Measurements from ENCODE around the gene SMTNL2.

The SMTNL2 gene

GRCh38 chr17:4587195-4587594, 2.9 kb downstream of the SMTNL2 start:
- no peaks in the 10 kb centered on the region for H3K36me3 ChIP-seq (ENCODE audit: control insufficient read depth in 1 of 2, insufficient read depth in 2 of 2, low read depth in 1 of 2, low read length in 2 of 2)
- no peak overlapping the region for H2AK5ac ChIP-seq (ENCODE audit: low read length, severe bottlenecking)
- H2BK5ac ChIP-seq (ENCODE audit: low read depth, low read length, poor library complexity, severe bottlenecking) = no peak overlapping the region
- no peaks in the 10 kb centered on the region for H3K79me1 ChIP-seq (replicated peaks; ENCODE audit: low read length, poor library complexity, severe bottlenecking)
- H2BK12ac ChIP-seq (ENCODE audit: low read length in 2 of 2) = peak overlapping the region in 1 of 2 experiments; percentile 64
- H3K23ac ChIP-seq (ENCODE audit: low read length in 2 of 2) = no peak overlapping the region
- H3K4me1 ChIP-seq (ENCODE audit: control insufficient read depth, insufficient read depth, low read depth, low read length) = peaks cover 36% of the 10 kb centered on the region
- H4K8ac ChIP-seq (ENCODE audit: low read length) = no peak overlapping the region
- H3K27me3 ChIP-seq (ENCODE audit: control insufficient read depth in 1 of 2, insufficient read depth in 1 of 2, low read length in 2 of 2) = peaks cover 66 to 84% of the 10 kb centered on the region in 2 experiments
- no peak overlapping the region for H2AFZ ChIP-seq (ENCODE audit: low read depth, low read length)
- WGBS = 84% methylated on average over 7 of the region's 7 CpGs
- no peak overlapping the region for H3K4me3 ChIP-seq (ENCODE audit: insufficient read depth in 1 of 2, low read depth in 1 of 2, low read length in 2 of 2)
- H3K9ac ChIP-seq (ENCODE audit: low read length) = no peak overlapping the region
- H4K91ac ChIP-seq (ENCODE audit: low read length) = no peak overlapping the region
- H3K9me3 ChIP-seq (ENCODE audit: control insufficient read depth, low read length) = no peaks in the 10 kb centered on the region
- no peak overlapping the region for H3K18ac ChIP-seq (ENCODE audit: low read depth in 1 of 2, low read length in 2 of 2)
- no peak overlapping the region for H3K4me2 ChIP-seq (ENCODE audit: low read length, poor library complexity, severe bottlenecking)
- H2BK15ac ChIP-seq (ENCODE audit: low read depth, poor library complexity, severe bottlenecking) = no peak overlapping the region
- H3K4ac ChIP-seq (ENCODE audit: low read depth in 1 of 2, low read length in 2 of 2) = no peak overlapping the region
- no peak overlapping the region for H2BK120ac ChIP-seq (ENCODE audit: low read depth, low read length)
- DNase-seq = no peak
- peak overlapping the region in 1 of 2 experiments; percentile 2 for H3K14ac ChIP-seq (ENCODE audit: low read length in 2 of 2)
- no peak overlapping the region for H3K27ac ChIP-seq (ENCODE audit: low read length, poor library complexity, severe bottlenecking)

GRCh38 chr17:4587803-4588202, 3.5 kb downstream of the SMTNL2 start:
- Histone ChIP-seq H3K36me3 (ENCODE audit: control insufficient read depth in 1 of 2, insufficient read depth in 2 of 2, low read depth in 1 of 2, low read length in 2 of 2) (no peaks in the 10 kb centered on the region), H2BK15ac (ENCODE audit: low read depth, poor library complexity, severe bottlenecking) (peak overlapping the region; percentile 84), H3K4me1 (ENCODE audit: control insufficient read depth, insufficient read depth, low read depth, low read length) (peaks cover 35% of the 10 kb centered on the region), H3K4ac (ENCODE audit: low read depth in 1 of 2, low read length in 2 of 2) (no peak overlapping the region), H3K4me3 (ENCODE audit: insufficient read depth in 1 of 2, low read depth in 1 of 2, low read length in 2 of 2) (no peak overlapping the region), H3K4me2 (ENCODE audit: low read length, poor library complexity, severe bottlenecking) (no peak overlapping the region), H3K9me3 (ENCODE audit: control insufficient read depth, low read length) (no peaks in the 10 kb centered on the region), H3K27me3 (ENCODE audit: control insufficient read depth in 1 of 2, insufficient read depth in 1 of 2, low read length in 2 of 2) (peaks cover 61 to 78% of the 10 kb centered on the region in 2 experiments), H2BK12ac (ENCODE audit: low read length in 2 of 2) (no peak overlapping the region), H3K14ac (ENCODE audit: low read length in 2 of 2) (no peak overlapping the region), H3K23ac (ENCODE audit: low read length in 2 of 2) (no peak overlapping the region), H3K9ac (ENCODE audit: low read length) (no peak overlapping the region), H2BK120ac (ENCODE audit: low read depth, low read length) (no peak overlapping the region), H4K8ac (ENCODE audit: low read length) (no peak overlapping the region), H4K91ac (ENCODE audit: low read length) (no peak overlapping the region), H3K18ac (ENCODE audit: low read depth in 1 of 2, low read length in 2 of 2) (no peak overlapping the region), H3K79me1 (replicated peaks; ENCODE audit: low read length, poor library complexity, severe bottlenecking) (no peaks in the 10 kb centered on the region), H2BK5ac (ENCODE audit: low read depth, low read length, poor library complexity, severe bottlenecking) (no peak overlapping the region), H3K27ac (ENCODE audit: low read length, poor library complexity, severe bottlenecking) (no peak overlapping the region), H2AK5ac (ENCODE audit: low read length, severe bottlenecking) (no peak overlapping the region), H2AFZ (ENCODE audit: low read depth, low read length) (no peak overlapping the region)
- 26% methylated on average over 7 of the region's 9 CpGs for WGBS
- DNase-seq = peak; percentile 24

GRCh38 chr17:4588391-4588790, 4.1 kb downstream of the SMTNL2 start:
- Histone ChIP-seq H4K91ac (ENCODE audit: low read length) (no peak overlapping the region), H3K23ac (ENCODE audit: low read length in 2 of 2) (no peak overlapping the region), H2BK5ac (ENCODE audit: low read depth, low read length, poor library complexity, severe bottlenecking) (no peak overlapping the region), H3K4me1 (ENCODE audit: control insufficient read depth, insufficient read depth, low read depth, low read length) (peaks cover 35% of the 10 kb centered on the region), H3K27ac (ENCODE audit: low read length, poor library complexity, severe bottlenecking) (no peak overlapping the region), H3K9me3 (ENCODE audit: control insufficient read depth, low read length) (no peaks in the 10 kb centered on the region), H3K18ac (ENCODE audit: low read depth in 1 of 2, low read length in 2 of 2) (no peak overlapping the region), H2BK120ac (ENCODE audit: low read depth, low read length) (peak overlapping the region; percentile 35), H3K79me1 (replicated peaks; ENCODE audit: low read length, poor library complexity, severe bottlenecking) (no peaks in the 10 kb centered on the region), H2AK5ac (ENCODE audit: low read length, severe bottlenecking) (no peak overlapping the region), H3K27me3 (ENCODE audit: control insufficient read depth in 1 of 2, insufficient read depth in 1 of 2, low read length in 2 of 2) (peaks cover 55 to 75% of the 10 kb centered on the region in 2 experiments), H3K4me3 (ENCODE audit: insufficient read depth in 1 of 2, low read depth in 1 of 2, low read length in 2 of 2) (no peak overlapping the region), H3K4ac (ENCODE audit: low read depth in 1 of 2, low read length in 2 of 2) (no peak overlapping the region), H3K14ac (ENCODE audit: low read length in 2 of 2) (no peak overlapping the region), H4K8ac (ENCODE audit: low read length) (no peak overlapping the region), H2AFZ (ENCODE audit: low read depth, low read length) (no peak overlapping the region), H2BK12ac (ENCODE audit: low read length in 2 of 2) (peak overlapping the region in 1 of 2 experiments; percentile 43), H3K36me3 (ENCODE audit: control insufficient read depth in 1 of 2, insufficient read depth in 2 of 2, low read depth in 1 of 2, low read length in 2 of 2) (no peaks in the 10 kb centered on the region), H2BK15ac (ENCODE audit: low read depth, poor library complexity, severe bottlenecking) (peak overlapping the region; percentile 58), H3K9ac (ENCODE audit: low read length) (no peak overlapping the region), H3K4me2 (ENCODE audit: low read length, poor library complexity, severe bottlenecking) (no peak overlapping the region)
- WGBS = 83% methylated on average over 11 of the region's 11 CpGs
- DNase-seq = no peak

- H2BK12ac ChIP-seq (ENCODE audit: low read length in 2 of 2) = peak overlapping the region in 1 of 2 experiments; percentile 43
- no peak overlapping the region for H3K9ac ChIP-seq (ENCODE audit: low read length)
- no peak for DNase-seq
Measured at GRCh38 chr17:4588898-4589625, 4.7 kb downstream of the SMTNL2 start.

More at GRCh38 chr17:4588898-4589625, 4.7 kb downstream of the SMTNL2 start:
- no peak overlapping the region for H3K4ac ChIP-seq (ENCODE audit: low read depth in 1 of 2, low read length in 2 of 2)
- H4K8ac ChIP-seq (ENCODE audit: low read length) = no peak overlapping the region
- no peak overlapping the region for H3K14ac ChIP-seq (ENCODE audit: low read length in 2 of 2)
- 86% methylated on average over 21 of the region's 22 CpGs for WGBS
- no peak overlapping the region for H2AFZ ChIP-seq (ENCODE audit: low read depth, low read length)
- no peak overlapping the region for H3K27ac ChIP-seq (ENCODE audit: low read length, poor library complexity, severe bottlenecking)
- peak overlapping the region in 1 of 2 experiments; percentile 9 for H3K4me3 ChIP-seq (ENCODE audit: insufficient read depth in 1 of 2, low read depth in 1 of 2, low read length in 2 of 2)
- H3K9me3 ChIP-seq (ENCODE audit: control insufficient read depth, low read length) = no peaks in the 10 kb centered on the region
- H3K79me1 ChIP-seq (replicated peaks; ENCODE audit: low read length, poor library complexity, severe bottlenecking) = no peaks in the 10 kb centered on the region
- no peak overlapping the region for H2BK120ac ChIP-seq (ENCODE audit: low read depth, low read length)
- H2BK5ac ChIP-seq (ENCODE audit: low read depth, low read length, poor library complexity, severe bottlenecking) = no peak overlapping the region
- H3K36me3 ChIP-seq (ENCODE audit: control insufficient read depth in 1 of 2, insufficient read depth in 2 of 2, low read depth in 1 of 2, low read length in 2 of 2) = no peaks in the 10 kb centered on the region
- no peak overlapping the region for H2AK5ac ChIP-seq (ENCODE audit: low read length, severe bottlenecking)
- H3K27me3 ChIP-seq (ENCODE audit: control insufficient read depth in 1 of 2, insufficient read depth in 1 of 2, low read length in 2 of 2) = peaks cover 49 to 68% of the 10 kb centered on the region in 2 experiments
- H3K4me1 ChIP-seq (ENCODE audit: control insufficient read depth, insufficient read depth, low read depth, low read length) = peaks cover 31% of the 10 kb centered on the region
- H4K91ac ChIP-seq (ENCODE audit: low read length) = no peak overlapping the region
- H3K18ac ChIP-seq (ENCODE audit: low read depth in 1 of 2, low read length in 2 of 2) = no peak overlapping the region
- no peak overlapping the region for H3K4me2 ChIP-seq (ENCODE audit: low read length, poor library complexity, severe bottlenecking)
- H2BK15ac ChIP-seq (ENCODE audit: low read depth, poor library complexity, severe bottlenecking) = no peak overlapping the region
- H3K23ac ChIP-seq (ENCODE audit: low read length in 2 of 2) = peak overlapping the region in 1 of 2 experiments; percentile 28
